PFSK-1 (cell line): ENCODE data around the gene NAT9.

Source experiments
- POLR2AphosphoS5 ChIP-seq: IDR thresholded peaks from 2 replicates; pipeline ENCODE4 v1.6.1; 2012; ENCODE audit warnings: low read depth, mild to moderate bottlenecking, control low read depth, low read length, moderate library complexity
- REST ChIP-seq, 2 experiments: IDR thresholded peaks; 2 replicates each; pipeline versions ENCODE4 v1.6.1 to v1.8.0; 2011 to 2012; ENCODE audit warnings: low read depth in 2 of 2, low read length in 2 of 2, control low read depth in 1 of 2, inconsistent platforms in 1 of 2, mild to moderate bottlenecking in 1 of 2, moderate library complexity in 1 of 2; ENCODE audit not compliant: insufficient read depth in 1 of 2
- SIN3A ChIP-seq: IDR thresholded peaks from 2 replicates; pipeline ENCODE4 v1.6.1; 2012; ENCODE audit warnings: mild to moderate bottlenecking, low read length, moderate library complexity, borderline replicate concordance; ENCODE audit not compliant: insufficient read depth
- TAF1 ChIP-seq: IDR thresholded peaks from 2 replicates; pipeline ENCODE4 v1.6.1; 2012; ENCODE audit warnings: low read length, control low read depth, borderline replicate concordance; ENCODE audit not compliant: insufficient read depth

- TF ChIP-seq REST (IDR thresholded peaks at IDR 0.05; ENCODE audit: insufficient read depth in 1 of 2, low read depth in 2 of 2, low read length in 2 of 2) (no peak), POLR2AphosphoS5 (no peak), TAF1 (no peak), SIN3A (no peak)
These were observed 23.7 kb downstream of the NAT9 start for GRCh38 chr17:74752415-74752814.
